Measurements from ENCODE around the gene ST3GAL3.

ST3GAL3 gene

DNA sequence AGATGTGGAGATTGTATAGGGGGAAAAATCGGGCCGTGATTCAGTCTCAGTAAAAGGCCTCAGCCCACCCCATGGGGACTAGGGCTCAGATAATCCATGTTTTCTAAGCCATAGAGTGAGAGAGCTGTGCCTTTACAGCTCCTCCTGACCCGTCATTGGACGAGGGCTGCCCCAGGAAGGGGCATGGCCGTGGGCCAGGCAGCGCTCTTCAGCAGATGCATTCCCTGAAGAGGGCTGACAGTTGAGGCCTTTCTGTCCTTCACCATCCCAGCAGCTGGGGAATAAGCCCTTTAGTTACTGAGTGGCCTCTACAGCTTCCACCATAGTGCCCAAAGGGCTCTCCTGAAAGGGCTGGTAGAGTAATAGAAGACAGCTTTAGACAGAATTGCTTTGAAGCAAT, 57.2 kb downstream of the ST3GAL3 start:
- CTCF ChIA-PET = interaction anchor here (0.5 to 7.8 kb wide), 7 partner anchors 54 to 283 kb away, joined by 3 to 127 read pairs (median 5); partner anchors contain the start of gene PTPRF
- TF ChIP-seq TARDBP (IDR thresholded peaks at IDR 0.05) = no peak
- TF ChIP-seq L3MBTL2 (conservative IDR thresholded peaks at IDR 0.05) = no peak
- no peak for TF ChIP-seq FOXA1 (IDR thresholded peaks at IDR 0.05)
- no peak for TF ChIP-seq FOXM1 (IDR thresholded peaks at IDR 0.05; ENCODE audit: borderline replicate concordance)
- no peak for TF ChIP-seq NFRKB (IDR thresholded peaks at IDR 0.05)
- TF ChIP-seq ZNF384 (IDR thresholded peaks at IDR 0.05) = no peak
- TF ChIP-seq SP1 (IDR thresholded peaks at IDR 0.05) = no peak
- TF ChIP-seq HDGF (IDR thresholded peaks at IDR 0.05; ENCODE audit: borderline replicate concordance) = no peak
- TF ChIP-seq SUZ12 (IDR thresholded peaks at IDR 0.05) = no peak
- TF ChIP-seq ARNT (IDR thresholded peaks at IDR 0.05) = no peak
- TF ChIP-seq ELF4 (IDR thresholded peaks at IDR 0.05) = no peak
- TF ChIP-seq LEF1 (IDR thresholded peaks at IDR 0.05; ENCODE audit: borderline replicate concordance) = no peak
- TF ChIP-seq FOXK2 (IDR thresholded peaks at IDR 0.05) = no peak
- no peak for TF ChIP-seq CTBP1 (IDR thresholded peaks at IDR 0.05; ENCODE audit: borderline replicate concordance)
- no peak for TF ChIP-seq BHLHE40 (IDR thresholded peaks at IDR 0.05; ENCODE audit: borderline replicate concordance)
- TF ChIP-seq, protein P1, sequence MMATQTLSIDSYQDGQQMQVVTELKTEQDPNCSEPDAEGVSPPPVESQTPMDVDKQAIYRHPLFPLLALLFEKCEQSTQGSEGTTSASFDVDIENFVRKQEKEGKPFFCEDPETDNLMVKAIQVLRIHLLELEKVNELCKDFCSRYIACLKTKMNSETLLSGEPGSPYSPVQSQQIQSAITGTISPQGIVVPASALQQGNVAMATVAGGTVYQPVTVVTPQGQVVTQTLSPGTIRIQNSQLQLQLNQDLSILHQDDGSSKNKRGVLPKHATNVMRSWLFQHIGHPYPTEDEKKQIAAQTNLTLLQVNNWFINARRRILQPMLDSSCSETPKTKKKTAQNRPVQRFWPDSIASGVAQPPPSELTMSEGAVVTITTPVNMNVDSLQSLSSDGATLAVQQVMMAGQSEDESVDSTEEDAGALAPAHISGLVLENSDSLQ (IDR thresholded peaks at IDR 0.05) = no peak
- no peak for DNase-seq (ENCODE audit: extremely low spot score)
- POLR2A ChIA-PET = interaction anchor here (1.0 to 1.6 kb wide), 2 partner anchors 170 to 183 kb away, joined by 3 to 8 read pairs; partner anchors contain the start of gene IPO13

- POLR2A ChIA-PET = interaction anchor here (1.3 to 1.5 kb wide), 2 partner anchors 59 to 168 kb away, joined by 4 to 5 read pairs; partner anchors contain the start of gene ST3GAL3
Measured at GRCh38 chr1:43766086-43766784, 58.9 kb downstream of the ST3GAL3 start.

DNA sequence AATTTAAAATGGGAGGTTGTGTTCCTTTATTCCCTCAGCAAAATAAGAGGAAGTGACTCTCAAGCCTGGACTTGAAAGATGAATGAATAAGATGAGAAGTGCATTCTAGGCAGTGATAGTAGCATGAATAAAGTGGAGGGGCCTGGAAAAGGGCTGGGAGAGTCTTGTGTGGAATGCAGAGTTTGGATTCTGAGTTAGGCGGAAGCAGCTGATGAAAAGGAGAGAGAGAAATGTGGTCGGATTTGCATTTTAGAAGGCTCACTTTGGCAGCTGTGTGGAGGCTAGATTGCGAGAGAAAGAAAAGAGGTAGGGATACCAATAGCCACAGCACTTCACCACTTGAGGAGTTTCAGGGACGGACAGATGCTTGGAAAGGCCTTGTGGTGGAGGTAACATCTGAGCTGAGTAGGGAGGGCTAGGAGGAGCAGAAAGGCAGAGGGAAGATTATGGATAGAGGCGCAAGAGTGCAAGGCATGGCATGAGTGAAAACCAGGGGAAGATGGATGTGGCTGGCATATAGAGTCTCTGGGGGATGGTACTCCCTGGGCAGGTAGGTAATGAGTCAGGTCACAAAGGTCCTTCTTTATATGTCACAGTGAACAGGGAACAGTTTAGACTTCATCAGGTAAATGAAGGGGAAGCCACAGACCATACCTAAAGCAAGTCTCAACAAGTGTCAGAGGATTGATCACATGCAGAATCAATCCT, 59.6 kb downstream of the ST3GAL3 start:
- no peak for DNase-seq (ENCODE audit: extremely low spot score)
- POLR2A ChIA-PET = no interaction called here
- CTCF ChIA-PET = interaction anchor here (0.5 to 7.8 kb wide), 2 partner anchors 60 to 168 kb away, joined by 3 to 127 read pairs; no protein-coding TSS in a partner anchor
- TF ChIP-seq BHLHE40 (IDR thresholded peaks at IDR 0.05; ENCODE audit: borderline replicate concordance) = no peak

More at GRCh38 chr1:43766086-43766784, 58.9 kb downstream of the ST3GAL3 start:
- DNase-seq (ENCODE audit: extremely low spot score) = no peak
- CTCF ChIA-PET = interaction anchor here (0.5 to 7.8 kb wide), 3 partner anchors 61 to 212 kb away, joined by 3 to 127 read pairs (median 3); no protein-coding TSS in a partner anchor
- TF ChIP-seq L3MBTL2 (conservative IDR thresholded peaks at IDR 0.05) = no peak
- TF ChIP-seq FOXK2 (IDR thresholded peaks at IDR 0.05) = no peak
- no peak for TF ChIP-seq HDGF (IDR thresholded peaks at IDR 0.05; ENCODE audit: borderline replicate concordance)
- TF ChIP-seq, protein P1 (IDR thresholded peaks at IDR 0.05) = no peak
- no peak for TF ChIP-seq ELF4 (IDR thresholded peaks at IDR 0.05)
- no peak for TF ChIP-seq SUZ12 (IDR thresholded peaks at IDR 0.05)
- no peak for TF ChIP-seq BHLHE40 (IDR thresholded peaks at IDR 0.05; ENCODE audit: borderline replicate concordance)
- TF ChIP-seq ZNF384 (IDR thresholded peaks at IDR 0.05) = no peak
- no peak for TF ChIP-seq ARNT (IDR thresholded peaks at IDR 0.05)

GRCh38 chr1:43768168-43768567, 60.8 kb downstream of the ST3GAL3 start:
- CTCF ChIA-PET = interaction anchor here (0.6 to 7.8 kb wide), 2 partner anchors 167 to 204 kb away, joined by 3 to 127 read pairs; no protein-coding TSS in a partner anchor
- POLR2A ChIA-PET = no interaction called here
- DNase-seq (ENCODE audit: extremely low spot score) = no peak
- TF ChIP-seq FOXA1 (IDR thresholded peaks at IDR 0.05) (no peak), SUZ12 (IDR thresholded peaks at IDR 0.05) (no peak), ARNT (IDR thresholded peaks at IDR 0.05) (no peak)

GRCh38 chr1:43769350-43769908, 62.1 kb downstream of the ST3GAL3 start:
- CTCF ChIA-PET = interaction anchor here (7.8 kb wide), 1 partner anchor 166 kb away, joined by 127 read pairs; no protein-coding TSS in a partner anchor
- POLR2A ChIA-PET = interaction anchor here (1.3 kb wide), 1 partner anchor 165 kb away, joined by 4 read pairs; no protein-coding TSS in a partner anchor

More at GRCh38 chr1:43769350-43769908, 62.1 kb downstream of the ST3GAL3 start:
- TF ChIP-seq LEF1 (IDR thresholded peaks at IDR 0.05; ENCODE audit: borderline replicate concordance) (no peak), CTBP1 (IDR thresholded peaks at IDR 0.05; ENCODE audit: borderline replicate concordance) (no peak), L3MBTL2 (conservative IDR thresholded peaks at IDR 0.05) (no peak), HDGF (IDR thresholded peaks at IDR 0.05; ENCODE audit: borderline replicate concordance) (no peak), FOXK2 (IDR thresholded peaks at IDR 0.05) (no peak), BHLHE40 (IDR thresholded peaks at IDR 0.05; ENCODE audit: borderline replicate concordance) (no peak), TARDBP (IDR thresholded peaks at IDR 0.05) (no peak), ZNF384 (IDR thresholded peaks at IDR 0.05) (no peak), FOXM1 (IDR thresholded peaks at IDR 0.05; ENCODE audit: borderline replicate concordance) (no peak), ELF4 (IDR thresholded peaks at IDR 0.05) (no peak), NFRKB (IDR thresholded peaks at IDR 0.05) (no peak), FOXA1 (IDR thresholded peaks at IDR 0.05) (no peak), SUZ12 (IDR thresholded peaks at IDR 0.05) (no peak), SP1 (IDR thresholded peaks at IDR 0.05) (no peak), ARNT (IDR thresholded peaks at IDR 0.05) (no peak)
- TF ChIP-seq, protein P1 (IDR thresholded peaks at IDR 0.05) = no peak
- DNase-seq (ENCODE audit: extremely low spot score) = no peak
